ENCODE data around the gene LATS1.
A peak's percentile ranks its signal among the peaks of the same experiment; 100 is the strongest.

LATS1 gene

GRCh38 chr6:149657441-149657840 lies 60.5 kb downstream of the LATS1 start:
- DNase-seq: no peak

- no peak for DNase-seq
These were observed 66.8 kb downstream of the LATS1 start for GRCh38 chr6:149651056-149651455.

- peak; percentile 87 for DNase-seq
These were observed 69.5 kb downstream of the LATS1 start, which contains the start of gene KATNA1 for GRCh38 chr6:149648148-149649145. Gene KATNA1 (minus strand): TSS chr6:149648714. CDS start chr6:149638547, 10,167 bp downstream.

- DNase-seq: no peak
These were observed 71.3 kb downstream of the LATS1 start for GRCh38 chr6:149646599-149646998.

GRCh38 chr6:149642829-149643580 lies 74.9 kb downstream of the LATS1 start:
- peak; percentile 48 for DNase-seq

- DNase-seq: peak; percentile 78
These were observed 81.8 kb downstream of the LATS1 start for GRCh38 chr6:149636124-149636523.

GRCh38 chr6:149634315-149634714 lies 83.6 kb downstream of the LATS1 start:
- no peak for DNase-seq

GRCh38 chr6:149628875-149629510 lies 88.9 kb downstream of the LATS1 start:
- DNase-seq: no peak

GRCh38 chr6:149627672-149628071 lies 90.2 kb downstream of the LATS1 start:
- DNase-seq: no peak

- DNase-seq: no peak
These were observed 102.1 kb downstream of the LATS1 start for GRCh38 chr6:149615805-149616204.

- peak; percentile 13 for DNase-seq
These were observed 103.6 kb downstream of the LATS1 start for GRCh38 chr6:149614337-149614736.

- no peak for DNase-seq
These were observed 109.4 kb downstream of the LATS1 start for GRCh38 chr6:149608381-149608982.
